Chondrocyte (in vitro differentiated cells): ENCODE measurements around the gene B3GALNT2. TPM values are rescaled to one million over a fixed set of nuclear protein-coding genes. Genes with fewer than 3 reads are reported as not detected.
A peak's percentile ranks its signal among the peaks of the same experiment; 100 is the strongest.

Experiments
- DNase-seq: peaks from one replicate; pipeline ENCODE4 v3.0.0; 2021; ENCODE audit warnings: mixed read lengths, low spot score
- H3K27ac Mint-ChIP-seq: one replicate; pipeline ENCODE4 v1.8.0; 2021; ENCODE audit warnings: mild to moderate bottlenecking, moderate library complexity, mixed read lengths; ENCODE audit not compliant: unreplicated experiment
- H3K27me3 Mint-ChIP-seq: 2 replicates; pipeline ENCODE4 v1.8.0; 2021; ENCODE audit warnings: low read depth, mixed read lengths
- H3K36me3 Mint-ChIP-seq: 2 replicates; pipeline ENCODE4 v1.8.0; 2021; ENCODE audit warnings: low read depth, mixed read lengths
- H3K4me1 Mint-ChIP-seq: 2 replicates; pipeline ENCODE4 v1.8.0; 2021; ENCODE audit warnings: low read depth, mild to moderate bottlenecking, mixed read lengths
- H3K4me3 Mint-ChIP-seq: one replicate; pipeline ENCODE4 v1.8.0; 2021; ENCODE audit warnings: mild to moderate bottlenecking, moderate library complexity, mixed read lengths; ENCODE audit not compliant: unreplicated experiment
- H3K9me3 Mint-ChIP-seq: 2 replicates; pipeline ENCODE4 v1.8.0; 2021; ENCODE audit warnings: low read depth, mixed read lengths
- total RNA-seq: library from RNA; stranded (reverse); gene quantifications from 3 replicates; pipeline ENCODE4 v1.2.1, GENCODE V29; 2021
- TF ChIP-seq, protein P1 (sequence below): fragments of 200-600 bp; sonication (generic); IDR thresholded peaks from 2 replicates; pipeline ENCODE4 v1.5.0; 2021; ENCODE audit warnings: antibody characterized with exemption, mild to moderate bottlenecking, moderate library complexity

The B3GALNT2 gene
- total RNA-seq, 1 donor from 2014 or later: 30.4 TPM

DNA sequence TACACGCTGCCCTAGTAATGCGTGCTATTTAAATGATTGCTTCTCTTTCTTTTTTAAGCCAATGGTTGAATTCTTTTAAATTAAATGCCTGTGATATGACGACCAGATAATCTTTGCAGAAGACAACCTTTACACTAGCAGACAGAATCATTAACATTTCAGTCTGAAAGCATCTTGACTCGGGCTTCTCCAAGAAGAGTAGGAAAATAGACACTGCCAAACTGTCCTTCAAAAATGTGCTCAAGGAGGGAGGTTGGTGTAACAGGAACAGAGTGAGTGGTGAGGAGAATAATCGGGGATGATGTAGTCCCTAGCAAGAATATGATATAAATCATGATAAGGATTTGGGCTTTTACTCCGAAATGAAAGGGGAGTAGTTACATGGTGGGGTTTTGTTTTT is 6.6 kb upstream of the B3GALNT2 start:
- no peaks in the 10 kb centered on the region for H3K9me3 Mint-ChIP-seq
- no peak overlapping the region for H3K4me3 Mint-ChIP-seq
- H3K27me3 Mint-ChIP-seq: no peaks in the 10 kb centered on the region
- peaks cover 5% of the 10 kb centered on the region for H3K4me1 Mint-ChIP-seq
- H3K36me3 Mint-ChIP-seq: no peaks in the 10 kb centered on the region
- no peak overlapping the region for H3K27ac Mint-ChIP-seq
- TF ChIP-seq, protein P1, sequence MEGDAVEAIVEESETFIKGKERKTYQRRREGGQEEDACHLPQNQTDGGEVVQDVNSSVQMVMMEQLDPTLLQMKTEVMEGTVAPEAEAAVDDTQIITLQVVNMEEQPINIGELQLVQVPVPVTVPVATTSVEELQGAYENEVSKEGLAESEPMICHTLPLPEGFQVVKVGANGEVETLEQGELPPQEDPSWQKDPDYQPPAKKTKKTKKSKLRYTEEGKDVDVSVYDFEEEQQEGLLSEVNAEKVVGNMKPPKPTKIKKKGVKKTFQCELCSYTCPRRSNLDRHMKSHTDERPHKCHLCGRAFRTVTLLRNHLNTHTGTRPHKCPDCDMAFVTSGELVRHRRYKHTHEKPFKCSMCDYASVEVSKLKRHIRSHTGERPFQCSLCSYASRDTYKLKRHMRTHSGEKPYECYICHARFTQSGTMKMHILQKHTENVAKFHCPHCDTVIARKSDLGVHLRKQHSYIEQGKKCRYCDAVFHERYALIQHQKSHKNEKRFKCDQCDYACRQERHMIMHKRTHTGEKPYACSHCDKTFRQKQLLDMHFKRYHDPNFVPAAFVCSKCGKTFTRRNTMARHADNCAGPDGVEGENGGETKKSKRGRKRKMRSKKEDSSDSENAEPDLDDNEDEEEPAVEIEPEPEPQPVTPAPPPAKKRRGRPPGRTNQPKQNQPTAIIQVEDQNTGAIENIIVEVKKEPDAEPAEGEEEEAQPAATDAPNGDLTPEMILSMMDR: no peak
- no peak for DNase-seq

DNA sequence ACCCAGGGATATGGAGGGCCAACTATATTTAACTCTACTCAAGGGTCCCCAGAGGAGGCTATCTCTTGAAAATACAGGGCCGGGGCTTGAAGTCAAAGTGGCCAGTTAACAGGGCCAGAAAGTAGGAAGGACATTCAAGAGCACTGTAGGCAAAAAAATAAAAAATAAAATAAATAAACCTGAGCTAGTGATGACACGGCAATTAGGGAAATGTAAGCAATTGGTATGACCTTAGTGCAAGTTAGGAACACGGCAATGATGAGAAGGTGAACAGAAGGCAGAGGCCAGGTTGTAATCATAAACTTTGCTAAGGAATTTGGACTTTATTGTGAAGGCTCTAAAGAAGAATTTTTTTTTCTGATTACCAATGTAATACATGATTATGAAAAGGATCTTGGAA is 3.4 kb upstream of the B3GALNT2 start:
- no peak overlapping the region for H3K4me3 Mint-ChIP-seq
- H3K36me3 Mint-ChIP-seq: no peaks in the 10 kb centered on the region

DNA sequence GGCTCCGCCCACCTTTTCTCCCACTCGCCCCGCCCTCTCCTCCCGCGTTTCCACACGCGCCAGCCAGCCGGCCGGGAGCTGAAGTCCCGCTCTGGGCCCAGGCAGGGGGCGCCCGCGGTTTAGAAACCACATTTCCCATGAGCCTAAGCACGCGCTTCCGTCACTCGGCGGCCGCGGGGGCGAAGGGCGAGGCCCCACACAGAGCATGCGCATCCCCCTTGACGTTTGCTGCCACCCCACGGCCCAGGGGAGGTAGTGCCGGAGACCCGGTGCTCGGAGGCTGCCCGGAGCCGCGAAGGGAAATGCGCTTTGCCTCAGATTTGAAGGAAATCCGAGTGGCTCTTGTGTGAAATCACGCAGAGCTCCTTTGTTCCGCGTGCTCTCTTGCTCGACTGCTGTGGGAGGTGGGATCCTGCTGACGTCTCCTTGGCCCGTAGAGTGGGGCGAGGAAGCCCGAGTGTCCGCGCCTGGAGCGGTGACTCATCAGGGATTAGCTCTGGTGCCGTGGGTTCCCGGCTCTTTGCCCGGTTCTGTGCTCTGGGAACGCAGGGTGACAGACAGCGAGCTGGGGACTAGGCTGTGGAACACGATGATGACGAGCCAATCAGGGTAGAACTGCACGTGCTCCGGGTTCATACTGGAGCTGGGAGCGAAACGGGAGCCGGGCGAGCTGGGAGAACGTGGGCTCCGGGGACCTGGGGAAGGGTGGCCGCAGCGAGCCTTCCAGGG is 406 bp upstream of the B3GALNT2 start:
- no peaks in the 10 kb centered on the region for H3K36me3 Mint-ChIP-seq
- TF ChIP-seq, protein P1: peak; percentile 94
- H3K27ac Mint-ChIP-seq: peak overlapping the region; percentile 99
- peak; percentile 99 for DNase-seq
- H3K4me3 Mint-ChIP-seq: peak overlapping the region; percentile 91
- peaks cover 34% of the 10 kb centered on the region for H3K4me1 Mint-ChIP-seq
- no peaks in the 10 kb centered on the region for H3K9me3 Mint-ChIP-seq
- H3K27me3 Mint-ChIP-seq: no peaks in the 10 kb centered on the region

More for the DNA sequence above, 3.4 kb upstream of the B3GALNT2 start:
- H3K4me1 Mint-ChIP-seq: peaks cover 12% of the 10 kb centered on the region
- DNase-seq: no peak
- TF ChIP-seq, protein P1: no peak
- no peaks in the 10 kb centered on the region for H3K27me3 Mint-ChIP-seq
- no peak overlapping the region for H3K27ac Mint-ChIP-seq
- no peaks in the 10 kb centered on the region for H3K9me3 Mint-ChIP-seq

DNA sequence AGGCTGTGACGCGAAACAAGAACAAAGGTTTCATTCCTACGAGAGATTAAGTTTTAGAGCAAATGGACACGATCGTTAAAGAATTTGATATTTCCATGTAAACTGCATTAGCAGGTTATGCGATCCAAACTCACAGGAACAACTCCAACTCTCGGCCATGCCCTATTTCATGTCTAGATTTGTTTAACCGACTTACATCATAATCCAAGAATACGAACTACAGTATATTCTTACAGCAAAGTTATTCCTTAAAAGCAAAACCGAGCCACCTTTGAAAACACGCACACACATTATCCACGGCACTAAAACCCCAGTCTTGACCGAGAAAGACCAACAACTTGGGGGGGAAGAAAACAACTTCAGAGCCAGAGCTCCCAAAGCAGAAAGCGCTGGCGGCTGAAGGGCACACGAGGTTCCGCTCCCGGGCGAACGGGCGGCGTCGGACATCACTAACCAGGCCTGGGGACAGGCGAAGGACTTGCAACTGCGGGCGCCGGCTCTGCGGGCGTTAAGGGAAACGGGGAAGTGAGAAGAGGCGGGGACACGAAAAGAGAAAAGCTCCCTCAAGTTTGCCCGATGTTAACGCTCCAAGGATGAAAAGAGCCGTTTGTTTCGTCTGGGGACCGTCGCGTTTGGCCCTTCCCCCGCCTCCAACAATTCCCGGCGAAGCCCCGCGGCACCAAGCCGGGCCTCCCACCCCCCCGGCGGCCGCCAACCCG is 690 bp downstream of the B3GALNT2 start:
- Mint-ChIP-seq H3K27ac (peak overlapping the region; percentile 97), H3K4me1 (peaks cover 34% of the 10 kb centered on the region), H3K9me3 (no peaks in the 10 kb centered on the region), H3K27me3 (no peaks in the 10 kb centered on the region), H3K4me3 (peak overlapping the region; percentile 88), H3K36me3 (no peaks in the 10 kb centered on the region)
- TF ChIP-seq, protein P1: no peak
- peak; percentile 77 for DNase-seq

DNA sequence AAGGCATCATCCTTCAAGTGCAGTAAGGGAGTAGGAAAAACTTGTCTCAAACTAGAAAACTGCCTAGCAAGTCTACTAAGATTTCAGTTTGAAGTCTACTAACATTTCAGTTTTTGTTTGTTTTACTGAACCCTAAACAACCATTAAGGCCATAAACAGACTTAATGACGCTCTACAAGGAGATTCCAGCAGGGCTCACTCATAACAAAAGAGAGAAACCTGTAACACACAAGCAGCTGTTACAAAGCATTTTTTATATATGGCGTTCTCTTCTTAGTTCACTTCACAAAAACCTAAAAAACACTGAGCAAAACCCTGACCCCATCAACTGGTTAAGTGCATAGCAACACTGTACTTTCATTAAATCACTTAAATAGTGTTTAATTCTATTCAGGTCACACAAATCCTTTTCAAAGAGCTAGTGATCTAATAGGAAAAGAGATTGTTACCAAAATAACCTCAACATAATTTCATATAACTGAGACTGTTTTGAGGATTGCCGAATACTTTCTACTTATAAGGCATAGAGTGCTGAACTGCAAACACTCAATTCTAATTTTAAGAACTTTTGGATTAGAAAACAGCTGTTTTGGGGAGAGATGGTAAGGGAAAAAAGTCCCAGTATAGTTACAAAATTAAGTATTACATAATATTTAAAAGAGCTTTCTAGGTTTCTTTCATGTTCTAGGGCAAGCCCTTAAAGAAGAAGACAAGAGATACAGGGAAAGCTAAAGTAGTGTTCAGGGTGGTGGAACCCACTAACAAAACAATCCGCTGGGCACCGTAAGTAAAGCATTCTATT is 1.4 kb downstream of the B3GALNT2 start:
- no peaks in the 10 kb centered on the region for H3K9me3 Mint-ChIP-seq
- no peaks in the 10 kb centered on the region for H3K36me3 Mint-ChIP-seq
- no peak for DNase-seq
- H3K27ac Mint-ChIP-seq: peak overlapping the region; percentile 97
- peak overlapping the region; percentile 88 for H3K4me3 Mint-ChIP-seq
- H3K4me1 Mint-ChIP-seq: peaks cover 34% of the 10 kb centered on the region
- TF ChIP-seq, protein P1: no peak
- H3K27me3 Mint-ChIP-seq: no peaks in the 10 kb centered on the region
